Mucosa of descending colon (tissue), 3 donors: ENCODE results near the gene FOXM1. TPM values are rescaled to one million over a fixed set of nuclear protein-coding genes. Genes with fewer than 3 reads are reported as not detected.

Experiments used
- ATAC-seq: fragments of 200-7000 bp; cut with Tn5 transposase; one replicate; pipeline ENCODE4 v1.9.1; 2020; ENCODE audit warnings: mild to moderate bottlenecking, moderate library complexity
- DNase-seq, 3 donors: peaks; one replicate each; pipeline ENCODE4 v3.0.0-alpha.2; 2020
- H3K36me3 ChIP-seq: fragments of 200-600 bp; one replicate; pipeline ENCODE4 v1.8.0; 2021; ENCODE audit warnings: low read depth, mild to moderate bottlenecking
- H3K4me1 ChIP-seq: fragments of 200-600 bp; one replicate; pipeline ENCODE4 v1.8.0; 2021; ENCODE audit warnings: low read depth, mild to moderate bottlenecking
- H3K4me3 ChIP-seq: fragments of 200-600 bp; one replicate; pipeline ENCODE4 v1.8.0; 2021; ENCODE audit warnings: mild to moderate bottlenecking
- H3K9me3 ChIP-seq: fragments of 200-600 bp; one replicate; pipeline ENCODE4 v1.8.0; 2021; ENCODE audit warnings: mild to moderate bottlenecking
- CTCF ChIP-seq: fragments of 200-600 bp; IDR thresholded peaks from one replicate; pipeline ENCODE4 v1.8.0; 2022; ENCODE audit warnings: antibody characterized with exemption, mild to moderate bottlenecking
- intact Hi-C, 2 donors: fragments of 100-400 bp; cut with DNase I in 1 of 2; cut with micrococcal nuclease in 1 of 2; formaldehyde crosslinking; loops; one replicate each; pipeline versions ENCODE4 v1.11.0 to v1.11.1; 2022; cut with DNase I, micrococcal nuclease
- total RNA-seq, 3 donors: library from RNA; stranded (reverse); fragmentation: NEBNext Ultra II Directional in 2 of 3; extraction: Animal tissue kit (Norgen Biotek cat#: 25700) in 2 of 3; gene quantifications; one replicate each; pipeline versions ENCODE4 v1.2.1 to v1.2.4, GENCODE V29; 2021 to 2023
- donor health status: DM: no; HTN: no; CAD: no; lungs with moderate emphysema.
- donor health status: DM: no; HTN: no; CAD: no.
- donor health status: DM: no; HTN: yes; CAD: no.

FOXM1 gene
- total RNA-seq, 3 donors from 2014 or later = 6.3 to 30.0 (median 7.7) TPM

GRCh38 chr12:2919249-2919648 lies 42.3 kb upstream of the FOXM1 start:
- Histone ChIP-seq H3K36me3 (no peaks in the 10 kb centered on the region), H3K4me3 (no peak overlapping the region), H3K9me3 (no peaks in the 10 kb centered on the region), H3K4me1 (no peaks in the 10 kb centered on the region)
- intact Hi-C loops = no loop called here
- TF ChIP-seq CTCF = no peak
- ATAC-seq (no peak), DNase-seq (no peak)

- ATAC-seq (no peak), DNase-seq (no peak)
- Histone ChIP-seq H3K9me3 (no peaks in the 10 kb centered on the region), H3K4me1 (no peaks in the 10 kb centered on the region), H3K36me3 (no peaks in the 10 kb centered on the region), H3K4me3 (no peak overlapping the region)
- intact Hi-C loops = no loop called here
- TF ChIP-seq CTCF = no peak
These were observed 35.2 kb upstream of the FOXM1 start for GRCh38 chr12:2912216-2912575.

GRCh38 chr12:2904260-2904659 lies 27.3 kb upstream of the FOXM1 start:
- no peaks in the 10 kb centered on the region for H3K36me3 ChIP-seq
- intact Hi-C loops = no loop called here
- no peak for ATAC-seq
- H3K9me3 ChIP-seq = no peaks in the 10 kb centered on the region
- no peak for DNase-seq
- no peaks in the 10 kb centered on the region for H3K4me1 ChIP-seq
- no peak for TF ChIP-seq CTCF
- H3K4me3 ChIP-seq = no peak overlapping the region

GRCh38 chr12:2902272-2902880 lies 25.4 kb upstream of the FOXM1 start:
- Histone ChIP-seq H3K9me3 (no peaks in the 10 kb centered on the region), H3K4me1 (no peaks in the 10 kb centered on the region), H3K4me3 (no peak overlapping the region), H3K36me3 (no peaks in the 10 kb centered on the region)
- peak; percentile 33 for ATAC-seq
- intact Hi-C loops = no loop called here
- TF ChIP-seq CTCF = no peak
- no peak for DNase-seq

- Histone ChIP-seq H3K9me3 (no peaks in the 10 kb centered on the region), H3K4me3 (no peak overlapping the region), H3K36me3 (no peaks in the 10 kb centered on the region), H3K4me1 (no peaks in the 10 kb centered on the region)
- intact Hi-C loops = no loop called here
- DNase-seq (no peak), ATAC-seq (no peak)
- TF ChIP-seq CTCF = no peak
These were observed 23.7 kb upstream of the FOXM1 start for GRCh38 chr12:2900642-2901041.

GRCh38 chr12:2897418-2897817 lies 20.4 kb upstream of the FOXM1 start:
- ATAC-seq (no peak), DNase-seq (no peak)
- no peaks in the 10 kb centered on the region for H3K9me3 ChIP-seq
- intact Hi-C loops = no loop called here
- H3K36me3 ChIP-seq = no peaks in the 10 kb centered on the region
- TF ChIP-seq CTCF = no peak
- H3K4me3 ChIP-seq = no peak overlapping the region
- no peaks in the 10 kb centered on the region for H3K4me1 ChIP-seq
